Tracheal epithelial cell (primary cell): ENCODE data around the gene NAV1. TPM values are rescaled to one million over a fixed set of nuclear protein-coding genes. Genes with fewer than 3 reads are reported as not detected.

ENCODE experiments used
- total RNA-seq: library from RNA; depleted of rRNA; stranded (reverse); fragments of >200 nt; gene quantifications from 2 replicates; pipeline ENCODE4 v1.2.1, GENCODE V29; 2014

NAV1 gene, protein sequence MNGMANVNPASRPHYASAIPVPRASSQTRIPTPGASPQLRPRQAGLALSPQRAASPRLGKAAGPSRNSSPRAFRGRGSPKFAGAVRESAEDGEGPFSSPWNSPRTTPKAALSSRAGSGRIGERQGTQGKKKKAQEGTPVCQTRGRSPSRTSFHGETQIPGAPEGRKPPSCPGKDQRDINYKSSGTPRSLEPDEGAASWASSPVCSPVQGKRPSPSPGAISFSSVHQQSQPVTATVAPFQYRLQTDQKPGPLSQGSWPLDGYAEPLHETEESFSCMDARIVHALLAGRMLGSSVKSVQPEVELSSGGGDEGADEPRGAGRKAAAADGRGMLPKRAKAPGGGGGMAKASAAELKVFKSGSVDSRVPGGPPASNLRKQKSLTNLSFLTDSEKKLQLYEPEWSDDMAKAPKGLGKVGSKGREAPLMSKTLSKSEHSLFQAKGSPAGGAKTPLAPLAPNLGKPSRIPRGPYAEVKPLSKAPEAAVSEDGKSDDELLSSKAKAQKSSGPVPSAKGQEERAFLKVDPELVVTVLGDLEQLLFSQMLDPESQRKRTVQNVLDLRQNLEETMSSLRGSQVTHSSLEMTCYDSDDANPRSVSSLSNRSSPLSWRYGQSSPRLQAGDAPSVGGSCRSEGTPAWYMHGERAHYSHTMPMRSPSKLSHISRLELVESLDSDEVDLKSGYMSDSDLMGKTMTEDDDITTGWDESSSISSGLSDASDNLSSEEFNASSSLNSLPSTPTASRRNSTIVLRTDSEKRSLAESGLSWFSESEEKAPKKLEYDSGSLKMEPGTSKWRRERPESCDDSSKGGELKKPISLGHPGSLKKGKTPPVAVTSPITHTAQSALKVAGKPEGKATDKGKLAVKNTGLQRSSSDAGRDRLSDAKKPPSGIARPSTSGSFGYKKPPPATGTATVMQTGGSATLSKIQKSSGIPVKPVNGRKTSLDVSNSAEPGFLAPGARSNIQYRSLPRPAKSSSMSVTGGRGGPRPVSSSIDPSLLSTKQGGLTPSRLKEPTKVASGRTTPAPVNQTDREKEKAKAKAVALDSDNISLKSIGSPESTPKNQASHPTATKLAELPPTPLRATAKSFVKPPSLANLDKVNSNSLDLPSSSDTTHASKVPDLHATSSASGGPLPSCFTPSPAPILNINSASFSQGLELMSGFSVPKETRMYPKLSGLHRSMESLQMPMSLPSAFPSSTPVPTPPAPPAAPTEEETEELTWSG (N-terminal part only)
- total RNA-seq = 4.7 and 7.0 TPM in 2 replicates

DNA sequence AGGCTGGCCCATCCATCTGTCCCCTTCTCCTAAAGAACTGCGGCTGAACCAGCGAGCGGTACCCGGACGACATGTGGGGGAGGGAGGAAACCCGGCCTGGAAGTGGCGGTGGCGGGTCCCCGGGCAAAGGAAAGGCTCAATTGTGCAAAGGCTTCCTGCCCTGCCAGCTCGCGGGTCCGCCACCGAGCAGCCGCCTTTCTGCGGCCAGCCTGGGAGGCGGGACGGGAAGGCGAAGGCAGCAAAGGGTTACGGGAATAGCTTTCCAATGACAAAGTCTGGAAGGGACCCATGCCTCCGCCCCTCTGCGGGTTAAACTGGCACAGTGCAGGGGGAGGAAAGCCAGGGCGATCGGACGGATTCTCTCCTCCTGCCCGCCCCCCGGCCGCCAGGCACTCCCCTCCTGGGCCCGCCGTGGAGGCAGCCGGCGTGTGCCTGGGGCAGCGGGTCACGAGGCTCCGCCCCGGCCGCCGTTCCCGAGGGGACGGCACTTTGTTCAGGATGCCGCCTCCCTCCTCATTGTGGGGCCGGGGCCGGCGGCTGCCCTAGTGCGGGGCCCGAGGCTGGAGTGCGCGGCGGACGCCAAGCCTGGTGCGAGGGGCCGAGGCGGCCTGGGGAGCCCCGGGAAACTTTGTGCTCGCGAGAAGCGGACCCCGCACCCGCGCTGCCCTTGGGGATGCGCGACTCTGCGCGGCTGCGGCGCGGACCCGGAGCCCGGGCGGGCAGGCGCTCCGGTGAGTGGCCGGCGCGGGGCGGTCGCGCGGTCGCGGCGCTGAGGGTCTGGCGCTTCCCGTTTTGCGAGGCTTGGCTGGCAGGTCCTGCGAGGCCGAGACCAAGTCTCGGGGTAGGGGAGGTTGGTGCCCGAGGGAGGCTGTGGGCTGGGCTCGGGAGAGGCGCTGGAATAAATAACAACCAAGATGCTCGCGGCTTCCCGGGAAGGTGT, at the start of gene NAV1:
NAV1 (plus strand) TSS at position 516 of the 940 bp plus-strand sequence. CDS start 83,758 bp downstream, outside the sequence.

DNA sequence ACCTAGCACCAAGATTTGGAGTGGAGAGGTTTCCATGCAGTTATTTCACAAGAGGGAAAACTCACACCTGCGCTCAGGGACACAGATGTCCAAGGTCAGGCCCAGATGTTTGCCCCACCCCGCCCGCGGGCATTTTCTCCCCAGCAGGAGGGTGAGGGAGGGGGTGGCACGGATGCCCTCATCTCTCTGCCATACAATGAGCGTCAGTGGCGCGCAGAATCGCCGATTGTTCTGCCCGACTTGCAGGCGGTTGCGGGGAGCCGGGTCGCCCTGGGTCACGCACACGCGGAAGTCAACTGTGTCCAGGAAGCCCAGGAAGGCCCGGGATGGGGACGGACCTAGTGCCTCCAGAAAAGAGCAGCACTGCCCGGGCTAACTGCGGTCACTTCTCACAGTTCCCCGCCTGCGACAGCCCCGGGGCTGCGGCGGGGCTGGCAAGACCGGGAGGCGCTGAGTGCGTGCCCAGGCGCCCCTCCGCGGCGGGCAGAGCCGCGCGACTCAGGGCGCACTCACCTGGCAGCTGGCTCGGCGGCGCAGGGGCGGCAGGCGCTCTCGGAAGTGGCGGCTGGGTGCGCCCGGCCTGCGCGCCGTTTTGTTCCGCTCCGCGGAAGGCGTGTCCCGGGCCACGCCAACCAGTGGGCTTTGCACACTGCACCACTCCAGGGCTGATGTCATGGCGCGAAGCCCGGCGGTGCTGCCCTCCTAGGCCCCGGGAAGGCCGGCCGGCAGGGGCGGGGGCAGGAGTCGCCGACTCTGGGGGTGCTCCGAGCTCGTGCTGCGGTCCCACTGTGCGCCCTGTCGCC, 32.2 kb upstream of the NAV1 start, which contains the start of gene CSRP1:
CSRP1 (minus strand) TSS at position 567 of the 803 bp plus-strand sequence. CDS start 10,820 bp downstream, outside the sequence.

Other genes starting within 250 kb of the NAV1 start
- gene TNNT2, start 161.4 kb upstream of the NAV1 start, total RNA-seq = 0.48 and 1.3 TPM in 2 replicates
- 186 and 189 TPM in 2 replicates for gene LAD1, start 139.8 kb upstream of the NAV1 start, total RNA-seq
- gene TNNI1, start 117.4 kb upstream of the NAV1 start, total RNA-seq = under 0.01 TPM in 1 of 2 replicates, not detected in the other
- gene PHLDA3, start 69.9 kb upstream of the NAV1 start, total RNA-seq = 233 and 236 TPM in 2 replicates
- 124 and 475 TPM in 2 replicates for gene CSRP1, start 32.0 kb upstream of the NAV1 start, total RNA-seq